HG03139 (cell line): Measurements from ENCODE around the gene KLK7.
"Not testable (repeated sequence)": the region's sequence is repeated elsewhere in the genome, so short reads cannot be mapped to it uniquely, and the experiment has no call there.

ENCODE experiments used
- ATAC-seq: cut with Tn5 transposase; IDR thresholded peaks from one replicate; pipeline ENCODE4 v1.9.1; 2021; ENCODE audit not compliant: unreplicated experiment

KLK7 gene

DNA sequence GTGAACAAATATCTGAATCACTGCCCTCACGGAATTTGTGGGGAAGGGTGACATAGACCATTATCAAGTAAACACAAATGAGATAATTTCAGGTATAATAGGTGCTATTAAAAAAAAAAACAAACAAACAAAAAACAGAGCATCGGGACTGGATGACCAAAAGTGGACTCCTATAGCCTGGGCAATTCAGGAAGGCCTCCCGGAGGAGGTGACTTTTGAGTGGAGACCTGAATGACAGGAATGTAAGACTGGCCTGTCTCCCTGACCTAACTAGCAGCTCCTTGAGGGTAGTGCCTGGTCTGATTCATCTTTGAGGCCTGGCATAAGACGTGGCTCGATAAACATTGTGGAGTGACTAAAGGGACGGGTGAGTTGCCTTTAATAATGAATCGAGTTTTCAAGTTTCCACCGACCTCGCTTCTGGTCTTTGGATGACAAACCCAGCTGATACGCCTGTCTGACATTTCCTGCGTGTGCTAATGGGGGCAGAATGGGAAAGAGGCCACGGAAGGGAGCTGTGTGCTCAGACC is 29.0 kb upstream of the KLK7 start:
- ATAC-seq: no peak

GRCh38 chr19:51010066-51010795 is 26.5 kb upstream of the KLK7 start:
- ATAC-seq: no peak

DNA sequence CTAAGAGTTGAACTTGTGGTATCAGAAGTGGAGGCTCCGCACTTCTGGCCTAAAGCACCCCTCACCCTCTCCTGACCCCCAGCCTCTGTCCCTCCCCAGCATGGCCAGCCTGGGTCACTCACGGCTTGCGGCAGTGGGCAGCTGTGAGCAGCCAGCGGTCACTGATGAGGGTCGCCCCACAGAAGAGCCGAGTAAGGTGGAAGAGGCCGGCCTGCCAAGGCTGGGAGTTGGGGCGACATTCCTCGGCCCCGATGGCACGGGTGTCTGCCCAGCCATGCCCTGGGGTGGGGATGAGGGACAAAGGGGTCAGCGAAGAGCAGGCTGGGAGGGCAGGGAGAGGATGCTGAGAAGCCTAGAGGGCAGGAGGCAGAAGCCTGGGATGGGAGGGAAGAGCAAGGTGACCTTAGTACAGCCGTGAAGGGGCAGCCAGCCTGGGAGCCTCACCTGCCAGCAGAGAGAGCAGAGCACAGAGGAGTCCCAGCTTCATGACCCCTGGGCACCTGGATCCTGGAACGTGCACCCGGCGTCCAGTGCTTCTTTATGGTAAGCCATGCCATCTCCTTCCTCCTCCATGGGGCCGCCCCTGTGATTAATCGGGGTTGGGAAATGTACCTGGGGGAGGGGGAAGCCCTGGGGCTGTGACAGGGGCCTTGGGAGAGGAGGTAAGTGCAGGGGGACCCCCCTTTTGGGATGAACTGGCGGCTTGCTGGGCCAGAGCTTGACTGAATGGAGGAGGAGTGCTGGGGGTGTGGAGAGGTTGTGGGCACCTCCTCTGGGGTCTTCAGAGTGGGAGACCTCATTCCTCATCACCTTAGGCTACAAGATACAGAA is 25.6 kb upstream of the KLK7 start:
- ATAC-seq: no peak

- ATAC-seq: no peak
These were observed 23.8 kb upstream of the KLK7 start for GRCh38 chr19:51007488-51007887.

DNA sequence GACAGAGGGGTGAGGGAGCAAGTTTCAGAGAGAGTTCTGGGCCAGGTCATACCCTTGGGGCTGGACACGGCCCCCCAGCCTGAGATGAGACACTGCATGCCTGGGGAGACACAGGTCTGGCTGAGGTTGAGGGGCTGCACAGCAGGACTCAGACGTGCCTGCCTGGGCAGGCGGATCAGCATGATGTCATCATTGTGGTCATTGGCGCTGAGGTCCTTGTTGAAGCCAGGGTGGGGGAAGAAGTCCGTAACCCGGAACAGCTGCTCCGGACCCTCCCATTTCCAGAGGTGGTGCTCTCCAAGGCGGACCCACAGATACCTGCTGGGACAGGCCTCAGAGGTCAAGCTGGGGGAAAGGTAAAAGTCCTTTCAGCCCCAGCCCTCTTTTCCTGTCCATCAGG is 22.7 kb upstream of the KLK7 start:
- ATAC-seq: no peak

- no peak for ATAC-seq
These were observed 21.5 kb upstream of the KLK7 start for GRCh38 chr19:51005248-51005647.

DNA sequence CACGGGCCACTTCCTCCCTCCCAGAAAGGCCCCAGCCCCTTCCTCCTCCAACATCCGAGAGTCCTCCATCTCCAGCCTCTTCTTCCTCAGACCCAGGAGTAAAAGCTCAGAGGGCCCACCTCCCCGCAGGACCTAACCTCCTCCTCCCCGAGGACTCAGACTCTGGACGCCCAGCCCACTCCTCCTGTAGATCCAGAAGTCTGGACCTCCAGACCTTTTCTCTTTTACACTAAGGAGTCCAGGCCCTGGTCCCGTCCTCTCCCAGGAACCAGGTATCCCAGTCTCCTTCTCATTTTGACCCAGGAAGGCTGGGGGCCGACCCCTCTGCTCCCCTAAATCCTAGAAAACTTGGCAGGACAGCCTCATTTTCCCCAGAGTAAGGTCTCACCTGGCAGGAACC is 19.6 kb upstream of the KLK7 start:
- ATAC-seq: no peak

GRCh38 chr19:51002542-51003311 is 19.0 kb upstream of the KLK7 start:
- no peak for ATAC-seq

DNA sequence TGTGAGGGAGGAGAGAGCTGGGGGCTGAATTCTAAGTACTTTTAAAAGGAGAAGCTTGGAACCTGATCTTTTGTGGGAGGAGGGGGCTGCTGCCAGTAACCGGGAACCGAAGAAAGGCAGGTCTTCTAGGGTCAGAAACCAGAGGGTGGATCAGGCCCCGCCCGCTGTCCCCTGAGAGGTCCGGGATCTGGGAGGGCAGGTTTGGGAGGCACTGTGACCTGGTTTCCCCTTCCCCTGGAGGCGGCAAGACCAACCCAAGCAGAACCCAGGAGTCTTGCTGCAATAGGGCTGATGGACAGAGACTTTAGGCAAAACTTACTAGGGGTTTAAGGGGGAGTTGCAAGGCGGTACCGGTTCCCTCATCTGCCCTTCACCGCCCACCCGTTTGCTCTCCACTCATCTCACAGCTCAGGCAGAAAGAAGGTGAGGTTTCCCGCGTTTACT is 18.4 kb upstream of the KLK7 start:
- no peak for ATAC-seq

DNA sequence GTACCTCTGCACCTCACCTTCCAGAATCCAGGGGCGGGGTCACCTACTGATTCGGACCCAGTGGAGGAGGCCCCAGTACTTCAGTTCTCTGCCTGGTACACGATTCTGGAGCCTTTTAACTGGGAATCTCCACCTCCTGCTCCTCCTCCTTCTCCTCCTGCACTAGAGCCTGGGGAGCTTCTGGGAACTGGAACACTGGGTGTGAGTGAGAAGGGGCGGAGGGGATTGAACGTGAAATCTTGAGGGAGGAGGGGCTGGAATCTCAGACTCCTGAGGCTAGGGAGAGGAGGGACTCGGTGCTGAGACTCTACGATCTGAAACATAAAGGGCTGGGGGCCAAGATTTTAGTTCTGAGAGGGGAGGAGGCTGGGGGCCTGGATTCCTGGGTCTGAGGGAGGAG is 17.8 kb upstream of the KLK7 start, which contains the start of gene KLK8:
Gene KLK8, minus strand, starts transcription at position 90 of the 400 bp plus-strand sequence. CDS start 437 bp downstream, outside the sequence.
- no peak for ATAC-seq

- ATAC-seq: no peak
These were observed 17.3 kb upstream of the KLK7 start for GRCh38 chr19:51000981-51001380.

DNA sequence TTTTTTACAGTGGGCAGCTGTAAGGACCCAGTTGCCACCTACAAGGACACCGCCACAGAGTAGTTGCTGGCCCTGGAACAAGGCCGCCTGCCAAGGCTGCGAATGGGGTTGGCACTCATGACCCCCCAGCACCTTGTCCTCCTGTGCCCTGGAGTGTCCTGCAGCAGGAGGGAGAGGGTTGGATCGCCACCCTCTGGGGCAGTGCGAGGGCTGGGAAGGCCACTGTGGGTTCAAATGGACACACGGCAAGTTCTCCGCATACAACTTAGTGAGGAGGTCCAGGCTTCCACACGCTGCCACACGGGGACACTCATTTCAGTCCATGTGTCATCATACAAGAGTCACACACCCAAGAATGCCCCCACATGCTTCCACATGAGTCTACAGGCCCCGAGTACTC is 16.7 kb upstream of the KLK7 start:
- ATAC-seq: no peak

DNA sequence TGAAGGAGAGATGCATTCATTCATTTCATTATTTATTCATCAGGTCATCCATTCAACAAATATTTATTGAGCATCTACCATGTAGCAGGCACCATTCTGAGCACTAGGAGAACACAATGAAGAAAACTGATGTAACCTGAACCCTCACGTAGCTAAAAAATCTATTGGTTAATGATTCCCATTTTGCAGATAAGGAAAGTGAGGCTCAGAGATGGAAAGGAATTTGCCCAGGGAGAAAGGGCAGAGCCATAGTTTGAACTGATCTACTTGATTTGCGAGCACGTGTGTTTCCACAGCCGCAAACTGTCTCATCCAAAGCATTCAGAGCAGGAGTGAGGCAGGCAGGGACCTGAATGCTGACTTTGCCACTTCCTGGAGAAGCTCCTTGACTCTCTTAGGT is 15.0 kb upstream of the KLK7 start:
- no peak for ATAC-seq

DNA sequence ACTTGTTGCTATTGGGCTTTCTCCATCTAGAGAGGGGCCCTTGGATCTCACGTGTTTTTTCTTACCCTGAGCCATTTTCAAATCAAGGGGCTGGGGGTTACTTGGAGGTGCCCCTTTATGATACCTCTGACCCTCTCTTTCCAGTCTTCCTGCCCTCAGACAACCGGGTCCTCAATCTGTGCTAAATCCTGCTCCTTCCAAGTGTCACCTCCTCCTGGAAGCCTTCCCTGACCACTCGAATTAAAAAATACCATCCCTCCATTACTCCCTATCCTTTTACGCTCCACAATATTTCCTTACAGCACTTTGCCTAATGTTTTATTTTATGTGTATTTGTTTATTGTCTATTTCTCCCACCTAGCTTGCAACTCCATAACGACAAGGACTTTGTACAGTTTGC is 14.3 kb upstream of the KLK7 start:
- ATAC-seq: no peak

GRCh38 chr19:50994129-50994528 is 10.4 kb upstream of the KLK7 start:
- no peak for ATAC-seq

DNA sequence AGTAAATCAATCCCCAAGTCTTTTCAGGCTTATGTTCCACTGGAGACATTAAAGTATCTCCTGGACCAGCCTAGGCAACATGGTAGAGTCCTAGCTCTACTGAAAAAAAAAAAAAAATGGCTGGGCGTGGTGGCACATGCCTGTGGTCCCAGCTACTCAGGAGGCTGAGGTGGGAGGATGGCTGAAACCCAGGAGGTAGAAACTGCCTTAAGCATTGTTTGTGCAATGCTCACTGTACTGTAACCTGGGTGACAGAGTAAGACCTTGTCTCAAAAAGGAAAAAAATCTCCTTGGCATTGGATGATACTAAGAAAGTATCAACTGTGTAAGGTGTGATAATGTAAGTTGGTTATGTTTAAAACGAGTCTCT is 8.9 kb upstream of the KLK7 start:
- no peak for ATAC-seq

DNA sequence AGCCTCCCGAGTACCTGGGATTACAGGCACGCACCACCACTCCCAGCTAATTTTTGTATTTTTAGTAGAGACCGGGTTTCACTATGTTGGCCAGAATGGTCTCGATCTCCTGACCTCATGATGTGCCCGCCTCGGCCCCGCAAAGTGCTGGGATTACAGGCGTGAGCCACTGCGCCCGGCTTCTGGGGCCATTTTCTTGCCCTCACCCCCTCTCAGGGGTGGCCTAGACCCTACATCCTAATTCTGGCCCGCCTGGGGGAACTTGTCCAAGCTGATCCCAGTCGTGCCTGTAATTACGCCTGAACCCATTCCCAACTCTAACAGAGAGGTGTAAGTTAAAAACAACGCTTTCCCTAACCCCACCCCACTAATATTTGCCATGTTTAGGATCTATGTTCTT is 699 bp upstream of the KLK7 start:
- ATAC-seq: not testable (repeated sequence)

GRCh38 chr19:50982186-50982585 is 1.5 kb downstream of the KLK7 start:
- ATAC-seq: no peak

DNA sequence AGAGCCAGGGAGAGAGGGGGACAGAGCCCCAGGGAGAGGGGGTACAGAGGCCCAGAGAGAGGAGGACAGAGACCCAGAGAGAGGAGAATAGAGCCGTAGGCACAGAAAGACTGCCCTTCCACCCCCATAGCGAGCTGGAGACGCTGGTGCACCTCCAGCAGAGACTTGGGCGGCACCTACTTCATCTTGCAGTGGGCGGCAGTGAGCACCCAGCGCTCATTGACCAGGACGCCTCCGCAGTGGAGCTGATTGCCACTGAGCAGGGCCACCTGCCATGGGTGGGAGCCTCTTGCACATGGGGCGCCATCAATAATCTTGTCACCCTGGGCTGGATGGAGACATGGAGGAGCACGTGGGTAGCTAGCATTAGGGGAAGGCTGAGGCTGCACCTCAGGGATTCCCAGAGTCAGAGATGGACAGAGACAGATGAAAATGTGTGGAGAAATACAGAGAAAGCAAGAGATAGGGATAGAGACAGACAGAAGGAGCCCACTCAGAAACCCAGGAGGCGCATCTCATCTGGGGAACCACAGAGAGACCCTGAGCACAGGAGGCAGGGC is 2.0 kb downstream of the KLK7 start:
- no peak for ATAC-seq

DNA sequence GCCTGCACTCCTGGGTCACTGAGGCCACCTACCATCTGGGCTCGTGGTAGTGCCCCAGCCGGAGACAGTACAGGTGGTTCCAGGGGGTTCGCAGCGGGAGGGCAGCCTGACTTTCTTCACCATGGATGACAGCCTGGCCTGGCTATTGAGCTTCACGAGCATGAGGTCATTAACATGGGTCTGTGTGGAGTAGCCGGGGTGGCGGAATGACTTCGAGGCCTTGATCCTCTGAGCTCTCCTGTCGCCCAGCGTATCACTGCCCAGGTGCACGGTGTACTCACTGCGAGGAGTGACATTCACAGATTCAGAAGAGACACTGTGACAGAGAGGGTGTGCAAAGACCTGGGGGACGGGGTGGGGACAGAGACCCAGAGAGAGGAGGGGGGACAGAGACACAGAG is 3.5 kb downstream of the KLK7 start:
- no peak for ATAC-seq

GRCh38 chr19:50979758-50980157 is 4.0 kb downstream of the KLK7 start:
- ATAC-seq: no peak
